Measurements from ENCODE around the gene PUS3. TPM values are rescaled to one million over a fixed set of nuclear protein-coding genes. Genes with fewer than 3 reads are reported as not detected.

The PUS3 gene
- total RNA-seq, 6 experiments from 2014 or later = 7.5 to 13.6 (median 10.3) TPM

DNA sequence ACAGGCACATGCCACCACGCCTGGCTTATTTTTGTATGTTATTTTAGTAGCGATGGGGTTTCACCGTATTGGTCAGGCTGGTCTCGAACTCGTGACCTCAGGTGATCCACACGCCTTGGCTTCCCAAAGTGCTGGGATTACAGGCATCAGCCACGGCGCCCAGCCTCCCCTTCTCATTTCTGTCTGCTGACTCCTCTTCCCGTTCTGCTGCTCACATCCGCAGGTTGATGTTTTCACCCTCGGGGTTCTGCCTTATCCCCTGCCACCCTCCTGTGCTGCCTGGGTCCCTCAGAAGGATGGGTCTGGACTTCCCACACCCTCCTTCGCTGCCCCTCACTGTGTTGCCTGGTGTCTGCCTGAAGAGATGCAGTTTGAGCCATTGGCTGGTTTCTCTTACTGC lies 23.7 kb upstream of the PUS3 start:
- Mint-ChIP-seq H3K36me3 (ENCODE audit: low read depth) (no peaks in the 10 kb centered on the region), H3K4me3 (no peak overlapping the region), H3K27ac (no peak overlapping the region), H3K9me3 (no peaks in the 10 kb centered on the region), H3K4me1 (ENCODE audit: low read depth) (no peaks in the 10 kb centered on the region), H3K27me3 (ENCODE audit: insufficient read depth) (peaks cover 36% of the 10 kb centered on the region)
- TF ChIP-seq, protein P1, sequence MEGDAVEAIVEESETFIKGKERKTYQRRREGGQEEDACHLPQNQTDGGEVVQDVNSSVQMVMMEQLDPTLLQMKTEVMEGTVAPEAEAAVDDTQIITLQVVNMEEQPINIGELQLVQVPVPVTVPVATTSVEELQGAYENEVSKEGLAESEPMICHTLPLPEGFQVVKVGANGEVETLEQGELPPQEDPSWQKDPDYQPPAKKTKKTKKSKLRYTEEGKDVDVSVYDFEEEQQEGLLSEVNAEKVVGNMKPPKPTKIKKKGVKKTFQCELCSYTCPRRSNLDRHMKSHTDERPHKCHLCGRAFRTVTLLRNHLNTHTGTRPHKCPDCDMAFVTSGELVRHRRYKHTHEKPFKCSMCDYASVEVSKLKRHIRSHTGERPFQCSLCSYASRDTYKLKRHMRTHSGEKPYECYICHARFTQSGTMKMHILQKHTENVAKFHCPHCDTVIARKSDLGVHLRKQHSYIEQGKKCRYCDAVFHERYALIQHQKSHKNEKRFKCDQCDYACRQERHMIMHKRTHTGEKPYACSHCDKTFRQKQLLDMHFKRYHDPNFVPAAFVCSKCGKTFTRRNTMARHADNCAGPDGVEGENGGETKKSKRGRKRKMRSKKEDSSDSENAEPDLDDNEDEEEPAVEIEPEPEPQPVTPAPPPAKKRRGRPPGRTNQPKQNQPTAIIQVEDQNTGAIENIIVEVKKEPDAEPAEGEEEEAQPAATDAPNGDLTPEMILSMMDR (IDR thresholded peaks at IDR 0.05) = no peak
- DNase-seq = no peak

- Mint-ChIP-seq H3K27ac (no peak overlapping the region), H3K4me3 (no peak overlapping the region), H3K36me3 (ENCODE audit: low read depth) (no peaks in the 10 kb centered on the region), H3K4me1 (ENCODE audit: low read depth) (no peaks in the 10 kb centered on the region), H3K27me3 (ENCODE audit: insufficient read depth) (peaks cover 29% of the 10 kb centered on the region), H3K9me3 (no peaks in the 10 kb centered on the region)
- DNase-seq = no peak
- TF ChIP-seq, protein P1 (IDR thresholded peaks at IDR 0.05) = no peak
Measured at GRCh38 chr11:125925804-125926203, 22.8 kb upstream of the PUS3 start.

GRCh38 chr11:125925247-125925740 lies 22.3 kb upstream of the PUS3 start:
- TF ChIP-seq, protein P1 (IDR thresholded peaks at IDR 0.05) = no peak
- no peak for DNase-seq
- H3K4me1 Mint-ChIP-seq (ENCODE audit: low read depth) = no peaks in the 10 kb centered on the region
- no peaks in the 10 kb centered on the region for H3K9me3 Mint-ChIP-seq
- H3K4me3 Mint-ChIP-seq = no peak overlapping the region
- peaks cover 30% of the 10 kb centered on the region for H3K27me3 Mint-ChIP-seq (ENCODE audit: insufficient read depth)
- no peak overlapping the region for H3K27ac Mint-ChIP-seq
- no peaks in the 10 kb centered on the region for H3K36me3 Mint-ChIP-seq (ENCODE audit: low read depth)

GRCh38 chr11:125924384-125925007 lies 21.5 kb upstream of the PUS3 start:
- Mint-ChIP-seq H3K36me3 (ENCODE audit: low read depth) (no peaks in the 10 kb centered on the region), H3K4me1 (ENCODE audit: low read depth) (no peaks in the 10 kb centered on the region), H3K27ac (no peak overlapping the region), H3K4me3 (no peak overlapping the region), H3K9me3 (no peaks in the 10 kb centered on the region), H3K27me3 (ENCODE audit: insufficient read depth) (peaks cover 38% of the 10 kb centered on the region)
- no peak for DNase-seq
- TF ChIP-seq, protein P1 (IDR thresholded peaks at IDR 0.05) = no peak

GRCh38 chr11:125923633-125924032 lies 20.6 kb upstream of the PUS3 start:
- Mint-ChIP-seq H3K36me3 (ENCODE audit: low read depth) (no peaks in the 10 kb centered on the region), H3K9me3 (no peaks in the 10 kb centered on the region), H3K4me3 (no peak overlapping the region), H3K27ac (no peak overlapping the region), H3K27me3 (ENCODE audit: insufficient read depth) (peaks cover 40% of the 10 kb centered on the region), H3K4me1 (ENCODE audit: low read depth) (no peaks in the 10 kb centered on the region)
- TF ChIP-seq, protein P1 (IDR thresholded peaks at IDR 0.05) = no peak
- DNase-seq = no peak
